ACC112 (cell line): ENCODE measurements around the gene NIPSNAP2.
"Not testable (repeated sequence)": the region's sequence is repeated elsewhere in the genome, so short reads cannot be mapped to it uniquely, and the experiment has no call there.

ENCODE experiments used
- H2AFZ ChIP-seq: fragments of 200-600 bp; sonication (generic); one replicate; pipeline ENCODE4 v1.6.0; 2017; ENCODE audit warnings: antibody characterized with exemption, low read length; ENCODE audit not compliant: unreplicated experiment
- H3K27ac ChIP-seq: fragments of 200-600 bp; sonication (generic); 2 replicates; pipeline ENCODE4 v1.5.1; 2014; ENCODE audit warnings: low read depth, mild to moderate bottlenecking, antibody characterized with exemption, low read length, moderate library complexity
- H3K27me3 ChIP-seq: fragments of 200-600 bp; sonication (generic); 2 replicates; pipeline ENCODE4 v1.6.1; 2014; ENCODE audit warnings: mild to moderate bottlenecking, antibody characterized with exemption, low read length, moderate library complexity, mixed read lengths; ENCODE audit not compliant: insufficient read depth
- H3K36me3 ChIP-seq: fragments of 200-600 bp; sonication (generic); 2 replicates; pipeline ENCODE4 v1.6.1; 2016; ENCODE audit warnings: mild to moderate bottlenecking, antibody characterized with exemption, low read length, moderate library complexity, mixed read lengths; ENCODE audit not compliant: insufficient read depth
- H3K4me1 ChIP-seq: fragments of 200-600 bp; sonication (generic); one replicate; pipeline ENCODE4 v1.6.1; 2016; ENCODE audit warnings: low read length, mixed read lengths; ENCODE audit not compliant: insufficient read depth, unreplicated experiment, control insufficient read depth
- H3K4me3 ChIP-seq: fragments of 200-600 bp; sonication (generic); 2 replicates; pipeline ENCODE4 v1.5.1; 2014; ENCODE audit warnings: mild to moderate bottlenecking, low read depth, low read length
- H3K79me2 ChIP-seq: fragments of 200-600 bp; sonication (generic); one replicate; pipeline ENCODE4 v1.6.0; 2016; ENCODE audit warnings: low read length; ENCODE audit not compliant: control insufficient read depth, unreplicated experiment, insufficient read depth

Gene NIPSNAP2

DNA sequence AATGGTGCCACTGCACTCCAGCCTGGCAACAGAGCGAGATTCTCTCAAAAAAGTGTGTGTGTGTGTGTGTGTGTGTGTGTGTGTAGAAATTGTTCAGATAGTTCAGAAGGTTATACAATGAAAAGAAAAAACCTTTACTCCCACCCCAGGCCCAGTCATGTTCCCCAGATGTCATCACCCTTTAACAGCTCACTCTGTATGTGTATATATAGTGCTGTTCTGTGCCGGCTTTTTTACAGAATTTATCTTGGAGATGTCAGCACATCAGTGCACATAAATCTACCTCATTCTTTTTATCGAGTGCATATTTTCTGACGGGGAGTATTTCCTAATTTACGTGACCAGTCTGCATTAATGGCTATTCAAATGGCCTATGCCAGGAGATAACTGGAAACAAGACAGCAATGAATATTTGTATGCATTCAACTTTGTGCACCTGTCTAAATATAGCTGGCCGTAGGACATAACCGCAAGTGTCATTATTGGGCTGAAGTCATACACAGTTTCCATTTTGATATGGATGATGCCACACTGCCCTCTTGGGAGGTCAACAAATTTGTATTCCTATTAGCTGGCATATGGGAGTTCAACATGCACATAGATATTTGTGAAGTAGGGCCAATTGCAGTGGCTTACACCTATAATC is 11.7 kb downstream of the NIPSNAP2 start:
- Histone ChIP-seq H3K79me2 (peaks cover 8% of the 10 kb centered on the region), H3K27me3 (no peaks in the 10 kb centered on the region), H2AFZ (no peak overlapping the region), H3K27ac (no peak overlapping the region), H3K4me1 (no peaks in the 10 kb centered on the region), H3K4me3 (no peak overlapping the region), H3K36me3 (0 out of 2 replicates have a peak, but pooled peaks cover under 1% of the 10 kb centered on the region)

- Histone ChIP-seq H3K4me3 (no peak overlapping the region), H3K79me2 (peaks cover 2% of the 10 kb centered on the region), H3K27me3 (no peaks in the 10 kb centered on the region), H2AFZ (no peak overlapping the region), H3K4me1 (no peaks in the 10 kb centered on the region), H3K27ac (no peak overlapping the region), H3K36me3 (peaks cover 6% of the 10 kb centered on the region; the same call in 1 of the 2 replicates)
Measured at GRCh38 chr7:55977831-55978230, 13.4 kb downstream of the NIPSNAP2 start.

DNA sequence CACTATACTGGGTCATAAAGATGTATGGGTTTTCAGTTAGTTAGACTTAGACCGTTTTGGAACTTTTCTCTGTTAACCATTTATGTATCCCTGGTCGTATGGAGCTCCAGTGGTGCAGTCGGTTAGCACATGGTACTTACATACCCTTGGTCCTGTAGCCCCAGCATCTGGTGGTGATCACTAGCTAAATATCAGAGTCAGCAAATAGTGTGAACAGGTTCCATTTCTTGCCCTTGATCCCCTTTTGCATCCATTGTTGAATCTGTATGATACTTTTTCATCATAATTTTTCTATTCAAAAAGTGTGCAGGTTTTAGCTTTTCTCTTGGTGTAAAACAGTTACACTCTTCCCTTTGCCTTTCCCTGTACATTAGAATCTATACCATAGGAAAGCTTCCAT is 15.9 kb downstream of the NIPSNAP2 start:
- Histone ChIP-seq H3K79me2 (no peaks in the 10 kb centered on the region), H3K4me3 (no peak overlapping the region), H3K27ac (no peak overlapping the region), H3K27me3 (no peaks in the 10 kb centered on the region), H2AFZ (no peak overlapping the region), H3K36me3 (peaks cover 13% of the 10 kb centered on the region), H3K4me1 (no peaks in the 10 kb centered on the region)

GRCh38 chr7:55983537-55983936 is 19.2 kb downstream of the NIPSNAP2 start:
- no peak overlapping the region for H3K27ac ChIP-seq
- H3K4me3 ChIP-seq, result no peak overlapping the region
- H3K79me2 ChIP-seq, result no peaks in the 10 kb centered on the region
- peaks cover 13% of the 10 kb centered on the region for H3K36me3 ChIP-seq
- no peak overlapping the region for H2AFZ ChIP-seq
- H3K4me1 ChIP-seq, result no peaks in the 10 kb centered on the region
- H3K27me3 ChIP-seq, result no peaks in the 10 kb centered on the region

- Histone ChIP-seq H3K4me1 (no peaks in the 10 kb centered on the region), H3K27me3 (no peaks in the 10 kb centered on the region), H3K27ac (no peak overlapping the region), H3K79me2 (no peaks in the 10 kb centered on the region), H3K4me3 (no peak overlapping the region), H2AFZ (no peak overlapping the region), H3K36me3 (peaks cover 3% of the 10 kb centered on the region; the same call in 1 of the 2 replicates)
Measured at GRCh38 chr7:55992346-55992745, 28.0 kb downstream of the NIPSNAP2 start.

- H3K36me3 ChIP-seq, result peaks cover 3% of the 10 kb centered on the region; the same call in 1 of the 2 replicates
- no peak overlapping the region for H3K4me3 ChIP-seq
- no peak overlapping the region for H3K27ac ChIP-seq
Measured at GRCh38 chr7:55996856-55997500, 32.6 kb downstream of the NIPSNAP2 start.

GRCh38 chr7:56003749-56004148 is 39.4 kb downstream of the NIPSNAP2 start:
- Histone ChIP-seq H3K36me3 (no peaks in the 10 kb centered on the region), H3K4me3 (no peak overlapping the region), H2AFZ (no peak overlapping the region), H3K27me3 (no peaks in the 10 kb centered on the region), H3K4me1 (peaks cover 6% of the 10 kb centered on the region), H3K27ac (no peak overlapping the region), H3K79me2 (no peaks in the 10 kb centered on the region)

More at GRCh38 chr7:55996856-55997500, 32.6 kb downstream of the NIPSNAP2 start:
- H3K4me1 ChIP-seq, result peaks cover 6% of the 10 kb centered on the region
- no peak overlapping the region for H2AFZ ChIP-seq
- no peaks in the 10 kb centered on the region for H3K27me3 ChIP-seq
- H3K79me2 ChIP-seq, result no peaks in the 10 kb centered on the region

GRCh38 chr7:56007167-56007652 is 42.8 kb downstream of the NIPSNAP2 start:
- Histone ChIP-seq H3K36me3 (0 out of 2 replicates have a peak, but pooled peaks cover 4% of the 10 kb centered on the region), H3K4me3 (no peak overlapping the region), H3K79me2 (no peaks in the 10 kb centered on the region), H3K27ac (no peak overlapping the region), H2AFZ (no peak overlapping the region), H3K4me1 (no peaks in the 10 kb centered on the region), H3K27me3 (no peaks in the 10 kb centered on the region)

- Histone ChIP-seq H3K36me3 (0 out of 2 replicates have a peak, but pooled peaks cover 4% of the 10 kb centered on the region), H3K27me3 (no peaks in the 10 kb centered on the region), H3K27ac (no peak overlapping the region), H3K4me1 (no peaks in the 10 kb centered on the region), H2AFZ (no peak overlapping the region), H3K79me2 (no peaks in the 10 kb centered on the region), H3K4me3 (no peak overlapping the region)
Measured at GRCh38 chr7:56007891-56008290, 43.5 kb downstream of the NIPSNAP2 start.

- Histone ChIP-seq H3K4me1 (no peaks in the 10 kb centered on the region), H3K36me3 (0 out of 2 replicates have a peak, but pooled peaks cover 4% of the 10 kb centered on the region), H3K4me3 (no peak overlapping the region), H3K27me3 (no peaks in the 10 kb centered on the region), H3K79me2 (no peaks in the 10 kb centered on the region), H2AFZ (no peak overlapping the region), H3K27ac (no peak overlapping the region)
Measured at GRCh38 chr7:56009695-56010094, 45.3 kb downstream of the NIPSNAP2 start.

GRCh38 chr7:56017015-56017414 is 52.6 kb downstream of the NIPSNAP2 start:
- not testable (repeated sequence) for H2AFZ ChIP-seq, H3K36me3 ChIP-seq, H3K27me3 ChIP-seq

More at GRCh38 chr7:56017015-56017414, 52.6 kb downstream of the NIPSNAP2 start:
- H3K79me2 ChIP-seq, H3K4me1 ChIP-seq, H3K4me3 ChIP-seq, H3K27ac ChIP-seq: not testable (repeated sequence)
